GM23248 (cell line): ENCODE results near the gene TTK. TPM values are rescaled to one million over a fixed set of nuclear protein-coding genes. Genes with fewer than 3 reads are reported as not detected.

ENCODE experiments used
- DNase-seq: peaks from one replicate; pipeline ENCODE4 v3.0.0-alpha.2; 2015
- H2AFZ ChIP-seq: fragments of 200-600 bp; sonication (generic); 2 replicates; pipeline ENCODE4 v1.6.1; 2016; ENCODE audit warnings: antibody characterized with exemption
- H3F3A ChIP-seq: fragments of 200-600 bp; sonication (generic); 2 replicates; pipeline ENCODE4 v1.6.1; 2016; ENCODE audit warnings: mild to moderate bottlenecking, antibody characterized with exemption, mixed run types; ENCODE audit not compliant: insufficient read depth
- H3K27ac ChIP-seq: fragments of 200-600 bp; sonication (generic); 2 replicates; pipeline ENCODE4 v1.5.1; 2016; ENCODE audit warnings: mild to moderate bottlenecking
- H3K27me3 ChIP-seq: fragments of 200-600 bp; sonication (generic); replicated peaks from 2 replicates; pipeline ENCODE4 v1.6.1; 2016; ENCODE audit warnings: mild to moderate bottlenecking; ENCODE audit not compliant: insufficient read depth
- H3K36me3 ChIP-seq: fragments of 200-600 bp; sonication (generic); 2 replicates; pipeline ENCODE4 v1.6.1; 2016; ENCODE audit warnings: low read depth, mild to moderate bottlenecking
- H3K4me1 ChIP-seq: fragments of 200-600 bp; sonication (generic); 2 replicates; pipeline ENCODE4 v1.6.1; 2016; ENCODE audit warnings: mild to moderate bottlenecking; ENCODE audit not compliant: insufficient read depth
- H3K4me2 ChIP-seq: fragments of 200-600 bp; sonication (generic); one replicate; pipeline ENCODE4 v1.6.1; 2016; ENCODE audit warnings: mild to moderate bottlenecking; ENCODE audit not compliant: unreplicated experiment
- H3K4me3 ChIP-seq: fragments of 200-600 bp; sonication (generic); 2 replicates; pipeline ENCODE4 v1.5.1; 2016; ENCODE audit warnings: mild to moderate bottlenecking
- H3K79me2 ChIP-seq: fragments of 200-600 bp; sonication (generic); 2 replicates; pipeline ENCODE4 v1.6.1; 2016; ENCODE audit warnings: mild to moderate bottlenecking; ENCODE audit not compliant: insufficient read depth
- H3K9ac ChIP-seq: fragments of 200-600 bp; sonication (generic); 2 replicates; pipeline ENCODE4 v1.6.1; 2016; ENCODE audit warnings: mild to moderate bottlenecking
- H3K9me2 ChIP-seq: fragments of 200-600 bp; sonication (generic); 2 replicates; pipeline ENCODE4 v1.6.1; 2016; ENCODE audit warnings: mixed run types, mild to moderate bottlenecking, moderate library complexity; ENCODE audit not compliant: insufficient read depth
- H3K9me3 ChIP-seq: fragments of 200-600 bp; sonication (generic); one replicate; pipeline ENCODE4 v1.6.1; 2017; ENCODE audit warnings: low read depth
- H4K20me1 ChIP-seq: fragments of 200-600 bp; sonication (generic); 2 replicates; pipeline ENCODE4 v1.6.0; 2016; ENCODE audit not compliant: insufficient read depth
- EZH2 ChIP-seq: fragments of 200-600 bp; sonication (generic); IDR thresholded peaks from 2 replicates; pipeline ENCODE4 v1.6.1; 2018; ENCODE audit warnings: antibody characterized with exemption, mild to moderate bottlenecking; ENCODE audit not compliant: insufficient read depth, poor library complexity, severe bottlenecking
- EZH2phosphoT487 ChIP-seq: fragments of 200-600 bp; sonication (generic); IDR thresholded peaks from 2 replicates; pipeline ENCODE4 v1.6.1; 2018; ENCODE audit warnings: antibody characterized with exemption, moderate library complexity, mild to moderate bottlenecking, low read depth; ENCODE audit not compliant: insufficient read depth
- WGBS, 2 experiments: methylation state at CpG; one replicate each; pipeline ENCODE4 v1.1.6; 2015 to 2017; ENCODE audit warnings: low lambda C conversion rate in 2 of 2, low coverage in 1 of 2; ENCODE audit errors: missing lambda C conversion rate in 2 of 2; 5-methylcytosine and 5-hydroxymethylcytosine counted together
- in situ Hi-C: fragments of 300-500 bp; cut with MboI; formaldehyde crosslinking; loops from 2 replicates; pipeline ENCODE4 v1.15.0; 2020
- polyA plus RNA-seq: library from polyadenylated mRNA; unstranded; fragments of >200 nt; fragmentation: Nextera tagmentation; extraction: Ambion mirVana; gene quantifications from 2 replicates; pipeline ENCODE4 v1.2.1, GENCODE V29; 2016
- total RNA-seq: library from RNA; depleted of rRNA; stranded (reverse); fragments of >200 nt; shearing (Covaris generic); gene quantifications from 2 replicates; pipeline ENCODE4 v1.2.3, GENCODE V29; 2014

TTK gene
- total and polyA plus RNA-seq, 2 experiments from 2014 or later, result 8.7 to 12.0 TPM

GRCh38 chr6:79969784-79970183 is 34.7 kb upstream of the TTK start:
- Histone ChIP-seq H3K27ac (no peak overlapping the region), H3K9me2 (no peaks in the 10 kb centered on the region), H4K20me1 (no peaks in the 10 kb centered on the region), H3K79me2 (no peaks in the 10 kb centered on the region), H3K4me1 (no peaks in the 10 kb centered on the region), H3K36me3 (no peaks in the 10 kb centered on the region), H3K9me3 (no peaks in the 10 kb centered on the region), H2AFZ (no peak overlapping the region), H3K9ac (no peak overlapping the region), H3K4me2 (no peak overlapping the region), H3K4me3 (no peak overlapping the region), H3K27me3 (no peaks in the 10 kb centered on the region), H3F3A (no peaks in the 10 kb centered on the region)
- DNase-seq, result no peak
- 63 to 66% methylated on average over 5 of the region's 5 CpGs for WGBS, 2 experiments
- in situ Hi-C loops, result no loop called here
- TF ChIP-seq EZH2phosphoT487 (no peak), EZH2 (no peak)

GRCh38 chr6:79971193-79971592 is 33.3 kb upstream of the TTK start:
- Histone ChIP-seq H3K4me3 (no peak overlapping the region), H3K4me1 (no peaks in the 10 kb centered on the region), H3K9me2 (no peaks in the 10 kb centered on the region), H3K36me3 (no peaks in the 10 kb centered on the region), H3K4me2 (no peak overlapping the region), H3K9me3 (no peaks in the 10 kb centered on the region), H3K9ac (no peak overlapping the region), H4K20me1 (no peaks in the 10 kb centered on the region), H3K79me2 (no peaks in the 10 kb centered on the region), H3F3A (no peaks in the 10 kb centered on the region), H2AFZ (no peak overlapping the region), H3K27ac (no peak overlapping the region), H3K27me3 (no peaks in the 10 kb centered on the region)
- TF ChIP-seq EZH2 (no peak), EZH2phosphoT487 (no peak)
- no peak for DNase-seq
- in situ Hi-C loops, result no loop called here

DNA sequence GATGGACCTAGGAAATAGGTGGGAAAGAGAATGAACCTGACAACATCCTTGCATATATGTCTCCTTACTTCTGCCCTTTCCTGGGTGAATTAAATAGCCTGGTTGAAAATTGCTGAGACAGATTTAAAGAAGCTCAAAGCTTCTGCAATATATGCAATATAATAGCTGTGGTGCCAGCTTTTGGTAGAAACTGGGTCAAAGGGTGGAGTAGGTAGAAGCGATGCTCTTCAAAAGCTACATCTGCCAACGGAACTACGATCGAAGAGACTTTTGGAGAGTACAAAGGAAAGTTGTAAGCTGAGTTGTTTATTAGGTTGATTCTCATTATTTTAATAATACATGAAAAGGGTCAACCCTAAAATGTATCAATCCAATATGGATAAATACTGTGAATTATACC is 22.8 kb upstream of the TTK start:
- Histone ChIP-seq H3K4me1 (no peaks in the 10 kb centered on the region), H4K20me1 (no peaks in the 10 kb centered on the region), H3F3A (no peaks in the 10 kb centered on the region), H2AFZ (no peak overlapping the region), H3K27ac (no peak overlapping the region), H3K36me3 (no peaks in the 10 kb centered on the region), H3K9me2 (no peaks in the 10 kb centered on the region), H3K79me2 (no peaks in the 10 kb centered on the region), H3K4me3 (no peak overlapping the region), H3K27me3 (no peaks in the 10 kb centered on the region), H3K4me2 (no peak overlapping the region), H3K9me3 (no peaks in the 10 kb centered on the region), H3K9ac (no peak overlapping the region)
- no peak for DNase-seq
- 81 to 84% methylated on average over 4 of the region's 4 CpGs for WGBS, 2 experiments
- no peak for TF ChIP-seq EZH2phosphoT487
- no peak for TF ChIP-seq EZH2
- in situ Hi-C loops, result no loop called here

DNA sequence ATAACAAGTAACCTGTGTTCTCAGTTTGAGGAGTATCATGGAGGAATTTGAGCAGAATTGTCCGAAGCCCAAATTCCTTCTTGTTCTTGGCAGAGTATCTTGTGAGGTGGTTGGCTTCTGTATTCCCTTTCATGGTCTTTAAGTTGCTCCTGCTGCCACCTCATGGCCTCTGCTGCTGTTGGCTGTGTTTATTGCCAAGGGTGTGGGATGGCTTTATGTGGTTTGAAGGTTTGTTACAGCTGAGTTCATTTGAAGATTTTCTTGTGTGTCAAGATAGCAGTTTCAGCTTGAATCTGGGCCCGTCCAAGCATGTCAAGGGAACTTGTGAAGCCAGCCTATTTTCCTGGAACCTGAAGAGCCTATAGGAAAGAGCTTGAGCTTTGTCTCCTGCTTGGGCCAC is 20.2 kb upstream of the TTK start:
- no peak overlapping the region for H3K4me2 ChIP-seq
- H3K9me3 ChIP-seq, result no peaks in the 10 kb centered on the region
- no peak overlapping the region for H2AFZ ChIP-seq
- no peaks in the 10 kb centered on the region for H3K4me1 ChIP-seq
- H3K27me3 ChIP-seq, result no peaks in the 10 kb centered on the region
- 56 to 80% methylated on average over 2 of the region's 2 CpGs for WGBS, 2 experiments
- H3K27ac ChIP-seq, result no peak overlapping the region
- no peak overlapping the region for H3K9ac ChIP-seq
- in situ Hi-C loops, result no loop called here
- no peaks in the 10 kb centered on the region for H4K20me1 ChIP-seq
- peak; percentile 7 for DNase-seq
- no peaks in the 10 kb centered on the region for H3K9me2 ChIP-seq
- H3F3A ChIP-seq, result no peaks in the 10 kb centered on the region
- TF ChIP-seq EZH2phosphoT487, result no peak
- no peak for TF ChIP-seq EZH2
- H3K36me3 ChIP-seq, result no peaks in the 10 kb centered on the region
- no peak overlapping the region for H3K4me3 ChIP-seq
- H3K79me2 ChIP-seq, result no peaks in the 10 kb centered on the region

DNA sequence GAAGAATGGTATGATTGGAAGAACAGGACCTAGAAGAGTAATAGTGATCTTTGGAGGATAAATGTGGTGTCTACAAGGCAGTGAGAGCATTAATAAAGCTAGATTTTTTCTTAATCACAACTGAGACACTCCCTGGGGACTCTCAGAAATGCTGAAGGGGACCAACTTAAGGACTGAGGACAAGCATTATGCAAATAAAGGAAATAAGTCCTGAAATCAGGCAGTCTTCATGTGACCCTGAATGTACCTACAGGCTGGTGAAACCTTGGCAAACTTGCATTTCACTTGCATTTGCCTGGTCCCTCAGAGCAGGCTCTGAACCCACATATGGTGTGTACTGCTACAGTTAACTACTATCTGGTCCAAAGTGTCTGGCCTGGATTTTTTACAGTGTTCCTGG is 19.3 kb upstream of the TTK start:
- H3K4me1 ChIP-seq, result no peaks in the 10 kb centered on the region
- no peak for TF ChIP-seq EZH2
- no peak overlapping the region for H3K27ac ChIP-seq
- H3K9ac ChIP-seq, result no peak overlapping the region
- no peak overlapping the region for H2AFZ ChIP-seq
- no peaks in the 10 kb centered on the region for H3K9me3 ChIP-seq
- H4K20me1 ChIP-seq, result no peaks in the 10 kb centered on the region
- H3F3A ChIP-seq, result no peaks in the 10 kb centered on the region
- no peak overlapping the region for H3K4me2 ChIP-seq
- no peaks in the 10 kb centered on the region for H3K36me3 ChIP-seq
- DNase-seq, result no peak
- H3K27me3 ChIP-seq, result no peaks in the 10 kb centered on the region
- no peaks in the 10 kb centered on the region for H3K79me2 ChIP-seq
- no peaks in the 10 kb centered on the region for H3K9me2 ChIP-seq
- H3K4me3 ChIP-seq, result no peak overlapping the region
- in situ Hi-C loops, result no loop called here
